ENCODE measurements around the gene ARHGAP42.

- no peak for TF ChIP-seq EZH2phosphoT487 (conservative IDR thresholded peaks at IDR 0.05; ENCODE audit: low read length)
- no peak for TF ChIP-seq CTCF (IDR thresholded peaks at IDR 0.05; ENCODE audit: insufficient read depth, low read length, poor library complexity, severe bottlenecking)
These were observed 39.6 kb downstream of the ARHGAP42 start for GRCh38 chr11:100726680-100727079.

Data from SU-DHL-6 (cell line).